HepG2 (cell line): Measurements from ENCODE around the gene CBLN3. TPM values are rescaled to one million over a fixed set of nuclear protein-coding genes. Genes with fewer than 3 reads are reported as not detected.

Source experiments
- ATAC-seq: fragments of 200-7000 bp; cut with Tn5 transposase; 3 replicates; pipeline ENCODE4 v1.9.1; 2020; ENCODE audit warnings: mild to moderate bottlenecking, moderate library complexity
- BruUV-seq: library from RNA; stranded (reverse); fragments of 400-500 nt; replicated peaks from 2 replicates; lab custom pipeline; 2021; lab: Mats Ljungman, UMichigan
- CTCF ChIA-PET: fragments of 300-600 bp; formaldehyde crosslinking; extraction: SDS; loops from one replicate; lab custom pipeline; 2021; ENCODE audit warnings: low total read pairs, inconsistent platforms, low intra/inter-chr PET ratio; lab: Yijun Ruan, JAX
- POLR2A ChIA-PET: fragments of 350-600 bp; sonication (Branson Sonifier 250); formaldehyde crosslinking; loops from one replicate; lab custom pipeline; 2020; ENCODE audit warnings: antibody characterized with exemption, inconsistent platforms; lab: Yijun Ruan, JAX
- DNase-seq: peaks from one replicate; pipeline ENCODE4 v3.0.0-alpha.2; 2015; ENCODE audit warnings: low spot score
- FAIRE-seq: peaks from 3 replicates; lab custom pipeline; 2011; peaks lifted over from hg19 to GRCh38; lab: Jason Lieb, UNC
- H2AFZ ChIP-seq: one replicate; pipeline ENCODE4 v1.6.1; 2011; ENCODE audit warnings: low read length, inconsistent platforms
- H3K27ac ChIP-seq: fragments of 300-600 bp; 3 replicates; pipeline ENCODE4 v1.8.0; 2011; ENCODE audit warnings: mixed run types, mild to moderate bottlenecking, mixed read lengths, low read length, inconsistent platforms; ENCODE audit not compliant: insufficient read depth; ENCODE audit errors: extremely low read length
- H3K27me3 ChIP-seq, 2 experiments: fragments of 200-600 bp in 1 of 2; 2 replicates in 1 of 2; 3 replicates in 1 of 2; pipeline versions ENCODE4 v1.6.0 to v1.8.0; 2011; ENCODE audit warnings: low read length in 2 of 2, mild to moderate bottlenecking in 2 of 2, moderate library complexity in 2 of 2, inconsistent platforms in 1 of 2; ENCODE audit not compliant: insufficient read depth in 2 of 2, control insufficient read depth in 1 of 2
- H3K36me3 ChIP-seq, 2 experiments: fragments of 200-600 bp in 1 of 2; replicated peaks in 1 of 2; 2 replicates in 1 of 2; 3 replicates in 1 of 2; pipeline versions ENCODE4 v1.5.1 to v1.8.0; 2011; ENCODE audit warnings: low read length in 2 of 2, inconsistent platforms in 1 of 2; ENCODE audit not compliant: insufficient read depth in 2 of 2, control insufficient read depth in 1 of 2
- H3K4me1 ChIP-seq: 2 replicates; pipeline ENCODE4 v1.5.1; 2012; ENCODE audit warnings: low read length, inconsistent platforms; ENCODE audit not compliant: insufficient read depth
- H3K4me2 ChIP-seq: 2 replicates; pipeline ENCODE4 v1.6.0; 2011; ENCODE audit warnings: low read depth, low read length, inconsistent platforms
- H3K4me3 ChIP-seq, 3 experiments: fragments of 200-600 bp in 1 of 3; sonication (generic), shearing (Covaris generic) in 1 of 3; replicated peaks in 1 of 3; 2 replicates each; pipeline ENCODE4 v1.5.1; 2011 to 2016; ENCODE audit warnings: low read length in 3 of 3, inconsistent platforms in 2 of 3, low read depth in 2 of 3, mild to moderate bottlenecking in 2 of 3, control low read depth in 1 of 3, mixed read lengths in 1 of 3; ENCODE audit not compliant: insufficient read depth in 1 of 3
- H3K79me2 ChIP-seq: one replicate; pipeline ENCODE4 v1.6.1; 2011; ENCODE audit warnings: low read length, inconsistent platforms; ENCODE audit not compliant: insufficient read depth
- H3K9ac ChIP-seq: 2 replicates; pipeline ENCODE4 v1.6.0; 2011; ENCODE audit warnings: mild to moderate bottlenecking, low read depth, low read length, inconsistent platforms; ENCODE audit not compliant: insufficient read depth
- H3K9me3 ChIP-seq: 2 replicates; pipeline ENCODE4 v1.5.1; 2012; ENCODE audit warnings: mild to moderate bottlenecking, low read length
- H4K20me1 ChIP-seq: 2 replicates; pipeline ENCODE4 v1.6.0; 2011; ENCODE audit warnings: inconsistent platforms, mild to moderate bottlenecking, low read length, moderate library complexity; ENCODE audit not compliant: insufficient read depth
- EED ChIP-seq: sonication (generic); formaldehyde crosslinking; IDR thresholded peaks from 2 replicates; pipeline ENCODE4 v1.5.0; 2020; ENCODE audit warnings: mild to moderate bottlenecking, missing genetic modification reagents
- GMEB1 ChIP-seq: sonication (generic); formaldehyde crosslinking; IDR thresholded peaks from 2 replicates; pipeline ENCODE4 v1.5.1; 2020; ENCODE audit warnings: missing genetic modification reagents, mild to moderate bottlenecking, borderline replicate concordance
- HDAC2 ChIP-seq: sonication (generic); formaldehyde crosslinking; IDR thresholded peaks from 2 replicates; pipeline ENCODE4 v1.4.0; 2020; ENCODE audit warnings: missing genetic modification reagents
- MNT ChIP-seq: fragments of 450-650 bp; IDR thresholded peaks from 2 replicates; pipeline ENCODE4 v1.6.1; 2016
- PAXIP1 ChIP-seq: sonication (generic); formaldehyde crosslinking; conservative IDR thresholded peaks from 2 replicates; pipeline ENCODE4 v1.4.0; 2020; ENCODE audit warnings: mild to moderate bottlenecking, missing genetic modification reagents, moderate library complexity
- POLR2G ChIP-seq: fragments of 200-400 bp; formaldehyde crosslinking; IDR thresholded peaks from 2 replicates; pipeline ENCODE4 v1.6.1; 2018; ENCODE audit warnings: mild to moderate bottlenecking, low read depth, low read length, moderate library complexity
- SIX4 ChIP-seq: sonication (generic); formaldehyde crosslinking; IDR thresholded peaks from 2 replicates; pipeline ENCODE4 v1.4.0; 2020; ENCODE audit warnings: missing genetic modification reagents
- XBP1 ChIP-seq: sonication (generic); formaldehyde crosslinking; IDR thresholded peaks from 2 replicates; pipeline ENCODE4 v1.5.0; 2020; ENCODE audit warnings: missing genetic modification reagents
- ZBTB2 ChIP-seq: sonication (generic); formaldehyde crosslinking; IDR thresholded peaks from 2 replicates; pipeline ENCODE4 v1.8.0; 2022; ENCODE audit warnings: low read depth, missing genetic modification reagents
- ZNF567 ChIP-seq: sonication (generic); formaldehyde crosslinking; IDR thresholded peaks from 2 replicates; pipeline ENCODE4 v1.8.1; 2023; ENCODE audit warnings: mild to moderate bottlenecking, missing genetic modification reagents, borderline replicate concordance
- WGBS: methylation state at CpG from one replicate; pipeline ENCODE4 v1.1.6; 2017; ENCODE audit warnings: low lambda C conversion rate; 5-methylcytosine and 5-hydroxymethylcytosine counted together
- in situ Hi-C: cut with HindIII; loops from 2 replicates; pipeline ENCODE4 v1.10.0; 2017; ENCODE audit warnings: low pct_unique_long_range_greater_than_20kb; ENCODE audit not compliant: extremely low pct_ligation_motif_present
- intact Hi-C: fragments of 100-400 bp; cut with micrococcal nuclease; formaldehyde crosslinking; loops from one replicate; pipeline ENCODE4 v1.10.0; 2022; ENCODE audit not compliant: unreplicated experiment
- polyA plus RNA-seq, 8 experiments: library from polyadenylated mRNA; depleted of rRNA in 3 of 8; stranded (reverse) in 7 of 8; unstranded in 1 of 8; fragments of >200 nt; fragmentation: Illumina TruSeq in 4 of 8; extraction: Trizol in 4 of 8; gene quantifications; 2 replicates each; pipeline versions ENCODE4 v1.2.1 to v1.2.3, GENCODE V29; 2011 to 2016; ENCODE audit warnings: low read depth in 4 of 8, missing spikeins in 1 of 8, mixed read lengths in 1 of 8; ENCODE audit not compliant: insufficient read depth in 1 of 8
- total RNA-seq, 5 experiments: library from RNA; depleted of rRNA; stranded (reverse); fragments of >200 nt; fragmentation: Illumina TruSeq; extraction: Trizol; gene quantifications; 2 replicates each; pipeline ENCODE4 v1.2.3, GENCODE V29; 2016; ENCODE audit warnings: low read depth in 1 of 5
- TF ChIP-seq, protein P1 (sequence below): sonication (generic); formaldehyde crosslinking; IDR thresholded peaks from 2 replicates; pipeline ENCODE4 v1.4.0; 2020; ENCODE audit warnings: missing genetic modification reagents, borderline replicate concordance

The CBLN3 gene
- total and polyA plus RNA-seq, 2 of the 13 experiments (the other 11 are each of a cell fraction or from before 2014, with no cell fraction given) = 0.66 to 0.98 TPM

- Histone ChIP-seq H3K9ac (no peak overlapping the region), H3K27ac (no peak overlapping the region), H3K9me3 (no peaks in the 10 kb centered on the region), H3K4me1 (peaks cover 24% of the 10 kb centered on the region), H2AFZ (no peak overlapping the region), H3K27me3 (no peaks in the 10 kb centered on the region; a peak in 1 of 5 replicates), H3K36me3 (peaks cover 53 to 74% of the 10 kb centered on the region in 2 experiments), H3K4me3 (no peak overlapping the region), H3K4me2 (no peak overlapping the region), H4K20me1 (peaks cover 5% of the 10 kb centered on the region; the same call in 1 of the 2 replicates), H3K79me2 (peaks cover 13% of the 10 kb centered on the region)
- intact Hi-C loops = loop anchor here (10.0 kb wide), 1 partner anchor 852 kb away; no protein-coding TSS in a partner anchor
- WGBS = 93% methylated on average over 12 of the region's 12 CpGs
- in situ Hi-C loops = loop anchor here (10.0 kb wide), 1 partner anchor 192 kb away; the partner anchor contains the start of gene TINF2
- DNase-seq = no peak
- no TSS peak for BruUV-seq
- no peak for ATAC-seq
- no peak for FAIRE-seq
- ChIA-PET POLR2A (interaction anchor here (0.6 to 4.1 kb wide), 15 partner anchors 10 to 1115 kb away, joined by 3 to 39 read pairs (median 6); partner anchors contain the start of genes CIDEB, DHRS1, IPO4 and NOP9), CTCF (interaction anchor here (0.7 to 11.8 kb wide), 7 partner anchors 25 to 121 kb away, joined by 3 to 295 read pairs (median 5); partner anchors contain the start of genes ADCY4 and NFATC4)
- TF ChIP-seq GMEB1 (CRISPR knock-in tag) = no peak
- TF ChIP-seq PAXIP1 (CRISPR knock-in tag) = no peak
- TF ChIP-seq MNT = no peak
- TF ChIP-seq XBP1 (CRISPR knock-in tag) = no peak
- TF ChIP-seq EED (CRISPR knock-in tag) = no peak; the same call in 1 of the 2 replicates
- no peak for TF ChIP-seq HDAC2
- TF ChIP-seq POLR2G = peak; percentile 56
- no peak for TF ChIP-seq ZNF567 (CRISPR knock-in tag)
- TF ChIP-seq, protein P1, sequence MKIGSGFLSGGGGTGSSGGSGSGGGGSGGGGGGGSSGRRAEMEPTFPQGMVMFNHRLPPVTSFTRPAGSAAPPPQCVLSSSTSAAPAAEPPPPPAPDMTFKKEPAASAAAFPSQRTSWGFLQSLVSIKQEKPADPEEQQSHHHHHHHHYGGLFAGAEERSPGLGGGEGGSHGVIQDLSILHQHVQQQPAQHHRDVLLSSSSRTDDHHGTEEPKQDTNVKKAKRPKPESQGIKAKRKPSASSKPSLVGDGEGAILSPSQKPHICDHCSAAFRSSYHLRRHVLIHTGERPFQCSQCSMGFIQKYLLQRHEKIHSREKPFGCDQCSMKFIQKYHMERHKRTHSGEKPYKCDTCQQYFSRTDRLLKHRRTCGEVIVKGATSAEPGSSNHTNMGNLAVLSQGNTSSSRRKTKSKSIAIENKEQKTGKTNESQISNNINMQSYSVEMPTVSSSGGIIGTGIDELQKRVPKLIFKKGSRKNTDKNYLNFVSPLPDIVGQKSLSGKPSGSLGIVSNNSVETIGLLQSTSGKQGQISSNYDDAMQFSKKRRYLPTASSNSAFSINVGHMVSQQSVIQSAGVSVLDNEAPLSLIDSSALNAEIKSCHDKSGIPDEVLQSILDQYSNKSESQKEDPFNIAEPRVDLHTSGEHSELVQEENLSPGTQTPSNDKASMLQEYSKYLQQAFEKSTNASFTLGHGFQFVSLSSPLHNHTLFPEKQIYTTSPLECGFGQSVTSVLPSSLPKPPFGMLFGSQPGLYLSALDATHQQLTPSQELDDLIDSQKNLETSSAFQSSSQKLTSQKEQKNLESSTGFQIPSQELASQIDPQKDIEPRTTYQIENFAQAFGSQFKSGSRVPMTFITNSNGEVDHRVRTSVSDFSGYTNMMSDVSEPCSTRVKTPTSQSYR = no peak
- no peak for TF ChIP-seq ZBTB2
- no peak for TF ChIP-seq SIX4
These were observed 7.7 kb upstream of the CBLN3 start for GRCh38 chr14:24437020-24437735.
